HG02763 (cell line): Measurements from ENCODE around the gene GZMH.
"Not testable (repeated sequence)": the region's sequence is repeated elsewhere in the genome, so short reads cannot be mapped to it uniquely, and the experiment has no call there.

ENCODE experiments used
- ATAC-seq: cut with Tn5 transposase; IDR thresholded peaks from one replicate; pipeline ENCODE4 v1.9.1; 2021; ENCODE audit warnings: mild to moderate bottlenecking, moderate library complexity; ENCODE audit not compliant: unreplicated experiment

GZMH gene, protein sequence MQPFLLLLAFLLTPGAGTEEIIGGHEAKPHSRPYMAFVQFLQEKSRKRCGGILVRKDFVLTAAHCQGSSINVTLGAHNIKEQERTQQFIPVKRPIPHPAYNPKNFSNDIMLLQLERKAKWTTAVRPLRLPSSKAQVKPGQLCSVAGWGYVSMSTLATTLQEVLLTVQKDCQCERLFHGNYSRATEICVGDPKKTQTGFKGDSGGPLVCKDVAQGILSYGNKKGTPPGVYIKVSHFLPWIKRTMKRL

DNA sequence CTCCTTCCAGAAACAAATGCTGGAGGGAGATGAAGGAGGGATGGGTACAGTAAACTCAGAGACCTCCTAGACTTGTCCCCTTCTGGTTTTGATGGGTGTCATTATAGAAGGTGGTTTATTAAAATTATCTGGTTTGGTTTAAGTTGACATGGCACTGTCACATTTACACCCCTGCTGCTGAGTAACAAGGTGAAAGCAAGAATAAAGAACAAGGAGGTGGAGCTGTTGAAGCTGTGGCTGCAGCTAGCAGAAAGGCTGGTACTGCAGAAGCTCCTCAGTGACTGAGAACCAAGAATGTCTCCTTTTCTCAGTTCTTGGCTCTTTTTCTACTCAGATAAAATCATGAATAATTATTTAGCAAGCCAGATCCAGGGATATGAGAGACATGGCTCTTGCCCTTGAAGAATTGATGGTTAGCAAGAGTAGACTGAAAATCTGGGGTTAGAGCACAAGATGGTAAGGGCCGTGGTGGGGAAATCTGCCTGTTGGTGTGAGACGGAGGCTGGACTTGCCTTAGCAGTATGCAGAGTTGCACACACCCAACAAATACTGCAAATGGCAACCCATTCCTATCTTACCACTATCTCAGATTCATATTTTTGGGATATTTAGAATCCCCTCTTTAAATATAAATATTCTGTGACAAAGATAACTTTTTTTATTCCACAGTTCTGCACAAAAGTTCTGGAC, at the start of gene GZMH:
Gene GZMH (minus strand): TSS at position 31 of the 690 bp plus-strand sequence. CDS start 72 bp downstream, outside the sequence.
- no peak for ATAC-seq

DNA sequence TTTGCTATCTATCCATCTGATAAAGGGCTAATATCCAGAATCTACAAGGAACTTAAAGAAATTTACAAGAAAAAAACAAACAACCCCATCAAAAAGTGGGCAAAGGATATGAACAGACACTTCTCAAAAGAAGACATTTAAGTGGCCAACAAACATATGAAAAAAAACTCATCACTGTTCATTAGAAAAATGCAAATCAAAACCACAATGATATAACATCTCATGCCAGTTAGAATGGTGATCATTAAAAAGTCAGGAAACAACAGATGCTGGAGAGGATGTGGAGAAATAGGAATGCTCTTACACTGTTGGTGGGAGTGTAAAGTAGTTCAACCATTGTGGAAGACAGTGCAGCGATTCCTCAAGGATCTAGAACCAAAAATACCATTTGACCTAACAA, 38.9 kb upstream of the GZMH start:
- ATAC-seq: not testable (repeated sequence)

DNA sequence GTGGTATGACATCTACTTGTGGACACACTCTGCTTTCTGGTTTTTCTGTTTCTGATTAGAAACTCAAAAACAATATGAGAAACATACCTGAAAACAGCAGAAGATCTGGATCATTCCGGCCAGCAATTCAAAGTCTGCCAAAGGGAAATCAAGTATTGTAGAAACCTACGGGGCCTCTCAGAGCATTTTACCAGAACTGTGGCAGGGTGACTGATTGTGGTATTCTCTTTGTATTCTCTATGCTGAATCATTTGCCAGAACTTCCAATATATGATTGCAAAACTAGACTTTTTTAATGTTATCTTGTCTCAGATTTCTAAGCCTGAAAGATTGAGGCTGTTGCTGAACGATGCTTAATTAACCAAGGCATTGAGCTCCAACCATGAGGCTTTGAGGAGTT, 30.4 kb upstream of the GZMH start:
- ATAC-seq: no peak

DNA sequence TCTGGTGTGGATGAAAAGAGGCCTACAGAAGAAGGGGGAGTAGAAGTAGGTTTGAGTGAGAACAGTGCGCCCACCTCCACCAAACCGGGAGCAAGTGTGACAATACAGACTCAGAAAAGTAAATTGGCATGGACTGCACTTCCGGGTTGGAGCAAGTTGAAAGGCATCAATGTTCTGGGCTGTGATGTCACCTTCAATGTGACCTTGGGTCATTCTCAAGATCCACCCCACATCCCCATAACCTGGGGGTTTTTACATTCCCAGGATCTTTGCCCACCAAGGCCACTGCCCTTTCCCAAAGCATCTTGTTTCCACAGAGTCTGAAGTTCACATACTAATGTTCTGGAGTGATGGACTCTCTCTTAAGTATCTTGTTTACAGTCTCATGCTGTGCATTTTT, 29.8 kb upstream of the GZMH start:
- ATAC-seq: no peak

DNA sequence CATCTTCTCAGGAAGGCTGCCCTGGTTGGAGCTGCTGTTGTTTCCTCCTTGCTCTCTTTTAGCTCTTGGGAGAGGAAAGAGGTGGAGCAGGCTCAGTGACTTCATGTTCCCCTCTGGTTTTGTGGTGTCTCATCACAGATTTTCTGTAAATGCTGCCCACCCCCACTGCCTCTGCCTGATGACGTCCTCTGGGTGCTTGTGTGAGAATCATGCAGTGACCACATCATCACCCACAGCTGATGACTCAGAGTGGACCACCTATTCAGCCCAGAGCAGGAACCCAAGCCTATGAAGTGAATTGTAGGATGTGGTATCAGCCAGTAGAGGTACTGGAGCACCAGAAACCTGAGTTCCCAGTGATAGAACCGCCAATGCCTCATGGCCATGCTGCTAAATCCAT, 24.7 kb upstream of the GZMH start, which contains the start of gene GZMB:
Gene GZMB (minus strand): TSS at position 33 of the 400 bp plus-strand sequence. CDS start 30 bp downstream, at position 3.
- ATAC-seq: no peak

DNA sequence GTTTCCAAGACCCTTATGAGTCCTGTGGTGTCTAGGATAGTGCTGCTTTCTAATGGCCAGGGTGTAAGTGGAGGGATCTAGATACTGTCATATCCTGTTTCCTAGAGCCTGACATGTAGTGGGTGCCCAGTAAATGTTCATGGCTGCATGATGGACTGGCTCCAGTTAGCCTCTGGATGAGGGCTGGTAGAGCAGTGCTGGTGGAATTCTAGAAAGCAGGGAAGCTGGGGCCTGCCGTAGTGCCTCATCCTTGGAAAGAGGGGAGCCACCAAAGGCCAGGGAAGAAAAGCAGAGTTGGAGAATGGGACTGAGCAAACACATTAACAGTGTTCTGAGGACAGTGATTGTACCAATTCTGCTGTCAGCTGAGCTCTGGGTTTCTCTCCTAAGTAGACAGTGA, 23.9 kb upstream of the GZMH start:
- no peak for ATAC-seq

DNA sequence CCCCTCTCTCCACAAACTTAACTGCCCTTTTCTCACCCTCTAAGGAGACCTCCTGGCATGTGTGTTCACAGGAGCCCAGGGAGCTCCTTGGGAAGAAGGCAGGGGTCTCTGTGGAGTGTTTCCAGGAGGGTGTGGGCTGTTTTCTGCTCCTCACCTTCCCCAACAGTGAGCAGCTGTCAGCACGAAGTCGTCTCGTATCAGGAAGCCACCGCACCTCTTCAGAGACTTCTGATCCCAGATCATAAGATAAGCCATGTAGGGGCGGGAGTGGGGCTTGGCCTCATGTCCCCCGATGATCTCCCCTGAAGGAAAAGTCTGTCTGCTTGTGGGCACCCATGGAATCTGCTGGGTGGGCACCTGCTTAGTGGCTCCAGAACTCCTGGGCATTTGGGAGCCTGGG, 23.3 kb upstream of the GZMH start:
- ATAC-seq: no peak

DNA sequence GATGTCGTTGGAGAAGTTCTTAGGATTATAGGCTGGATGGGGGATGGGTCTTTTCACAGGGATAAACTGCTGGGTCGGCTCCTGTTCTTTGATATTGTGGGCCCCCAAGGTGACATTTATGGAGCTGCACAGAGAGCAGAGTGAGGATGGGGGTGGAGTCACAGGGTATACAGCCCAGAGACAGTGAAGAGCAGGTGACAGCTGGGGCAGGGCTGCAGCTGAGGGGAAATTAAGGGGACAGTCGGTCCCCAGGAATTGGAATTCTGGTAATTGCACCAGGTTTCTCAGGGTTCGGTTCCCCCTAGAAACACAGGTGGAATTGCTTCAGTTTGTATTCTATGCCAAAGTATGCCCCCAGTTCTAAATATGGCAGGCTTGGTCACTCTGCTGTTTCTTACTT, 22.9 kb upstream of the GZMH start:
- ATAC-seq: no peak

DNA sequence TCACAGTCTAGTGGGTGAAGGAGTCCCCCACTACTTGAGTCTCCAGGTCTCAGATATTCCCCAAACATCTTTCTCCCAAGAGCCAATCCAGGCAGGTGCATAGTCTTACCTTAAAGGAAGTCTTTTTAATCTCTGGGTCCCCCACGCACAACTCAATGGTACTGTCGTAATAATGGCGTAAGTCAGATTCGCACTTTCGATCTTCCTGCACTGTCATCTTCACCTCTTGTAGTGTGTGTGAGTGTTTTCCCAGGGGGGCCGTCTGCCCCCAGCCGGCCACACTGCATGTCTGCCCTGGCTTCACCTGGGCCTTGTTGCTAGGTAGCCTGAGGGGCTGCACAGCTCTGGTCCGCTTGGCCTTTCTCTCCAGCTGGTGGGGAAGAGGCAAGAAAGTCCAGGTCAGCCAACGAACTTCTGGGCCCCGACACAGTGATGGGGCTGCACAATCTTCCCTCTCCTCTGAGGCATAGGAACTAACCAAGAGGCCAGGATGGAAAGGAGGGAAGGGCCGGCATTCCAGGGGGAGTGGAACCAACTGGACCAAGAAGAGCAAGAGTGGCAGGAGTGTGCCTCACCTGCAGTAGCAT, 22.4 kb upstream of the GZMH start:
- ATAC-seq: no peak

DNA sequence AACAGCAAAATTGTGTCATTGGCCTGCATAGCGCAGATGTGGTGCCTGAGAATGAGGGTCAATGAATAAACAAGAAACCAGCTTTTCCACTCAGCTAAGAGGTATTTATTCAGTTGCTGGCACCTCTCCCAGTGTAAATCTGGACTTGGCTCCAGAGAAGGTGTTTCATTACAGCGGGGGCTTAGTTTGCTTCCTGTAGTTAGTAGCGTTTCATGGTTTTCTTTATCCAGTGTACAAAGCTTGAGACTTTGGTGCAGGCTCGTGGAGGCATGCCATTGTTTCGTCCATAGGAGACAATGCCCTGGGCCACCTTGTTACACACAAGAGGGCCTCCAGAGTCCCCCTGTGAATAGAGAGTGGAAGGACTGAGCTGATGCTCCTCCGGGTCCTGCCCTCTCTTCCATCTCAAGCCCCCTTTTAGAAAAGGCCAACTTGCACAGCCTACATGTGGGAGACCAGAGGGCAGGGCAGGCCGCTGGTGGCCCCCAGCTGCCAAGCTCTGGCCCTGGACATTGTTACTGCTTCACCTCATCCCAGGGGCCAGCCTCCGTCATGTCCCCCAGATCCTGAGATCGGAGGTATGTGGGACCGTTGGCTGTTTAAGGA, 21.5 kb upstream of the GZMH start:
- ATAC-seq: no peak

DNA sequence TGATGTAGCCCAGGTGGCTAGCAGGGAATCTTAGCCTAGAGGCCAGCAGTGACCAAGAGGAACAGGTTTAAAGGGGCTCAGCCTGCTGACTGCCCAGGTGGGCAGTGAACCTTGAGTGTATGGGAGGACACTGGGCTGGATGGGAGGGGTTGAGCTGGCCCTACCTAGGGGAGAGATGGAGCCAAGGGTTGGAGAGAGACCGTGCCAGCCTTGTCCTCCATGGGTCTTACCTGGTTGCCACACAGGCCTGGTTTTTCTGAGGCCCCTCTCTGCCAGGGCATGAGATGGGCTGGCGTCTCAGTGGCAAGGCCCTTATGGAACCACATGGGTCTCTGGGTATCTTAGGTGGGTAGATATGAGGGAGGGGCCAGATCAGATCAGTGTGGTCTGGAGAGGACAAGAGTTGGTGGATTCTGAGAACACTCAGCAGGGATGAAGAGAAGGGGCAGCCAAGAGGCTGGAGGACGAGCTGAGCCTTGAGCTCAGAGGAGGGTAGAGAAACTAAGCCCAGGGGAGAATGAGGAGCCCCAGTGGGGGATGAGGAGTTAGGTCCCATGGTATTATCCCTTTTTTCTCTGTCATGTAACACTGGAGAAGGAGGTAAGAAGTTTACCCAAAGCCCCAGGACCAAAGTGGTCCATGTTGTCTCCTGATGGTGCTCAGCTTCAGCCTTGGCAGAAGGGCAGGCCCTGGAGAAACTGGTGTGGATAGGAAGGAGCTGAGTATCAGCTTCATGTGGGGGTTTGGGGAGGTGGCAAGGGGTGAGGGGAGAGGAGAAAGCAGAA, 20.8 kb upstream of the GZMH start:
- ATAC-seq: no peak

DNA sequence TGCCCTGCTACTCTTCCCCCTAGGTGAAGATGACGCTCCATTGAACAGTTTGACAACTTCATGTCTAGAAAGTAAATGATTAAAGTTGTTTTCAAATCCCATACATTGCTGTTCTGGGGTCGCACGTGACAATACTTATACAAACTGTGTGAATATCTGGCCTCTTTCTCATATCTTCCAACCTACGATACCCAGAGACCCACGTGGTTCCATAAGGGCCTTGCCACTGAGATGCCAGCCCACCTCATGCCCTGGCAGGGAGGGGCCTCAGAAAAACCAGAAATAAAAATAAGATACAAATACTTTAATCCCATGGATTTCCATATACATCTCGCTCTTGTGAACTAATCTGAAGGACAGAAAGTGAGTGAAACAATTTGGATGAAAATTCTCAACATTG, 20.0 kb upstream of the GZMH start:
- no peak for ATAC-seq

DNA sequence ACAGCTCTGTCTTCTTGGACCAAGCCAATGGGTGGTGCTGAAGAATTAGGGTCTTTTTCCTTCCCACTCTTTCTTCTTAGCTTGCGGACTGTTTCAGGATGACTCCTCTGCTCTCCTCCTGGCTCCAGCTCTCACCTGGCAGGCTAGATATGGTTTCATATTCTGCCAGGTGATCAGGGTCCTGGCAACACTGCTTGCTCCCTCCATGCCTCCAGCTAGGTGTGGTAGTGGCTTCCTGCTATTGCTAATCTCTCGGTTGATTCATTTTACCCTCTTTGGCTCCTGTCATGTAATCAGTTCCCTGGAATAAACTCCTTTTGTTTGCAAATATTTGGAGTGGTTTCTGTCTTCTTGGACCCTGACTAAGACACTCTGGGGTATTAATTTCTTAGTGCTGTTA, 4.3 kb upstream of the GZMH start:
- ATAC-seq: no peak

DNA sequence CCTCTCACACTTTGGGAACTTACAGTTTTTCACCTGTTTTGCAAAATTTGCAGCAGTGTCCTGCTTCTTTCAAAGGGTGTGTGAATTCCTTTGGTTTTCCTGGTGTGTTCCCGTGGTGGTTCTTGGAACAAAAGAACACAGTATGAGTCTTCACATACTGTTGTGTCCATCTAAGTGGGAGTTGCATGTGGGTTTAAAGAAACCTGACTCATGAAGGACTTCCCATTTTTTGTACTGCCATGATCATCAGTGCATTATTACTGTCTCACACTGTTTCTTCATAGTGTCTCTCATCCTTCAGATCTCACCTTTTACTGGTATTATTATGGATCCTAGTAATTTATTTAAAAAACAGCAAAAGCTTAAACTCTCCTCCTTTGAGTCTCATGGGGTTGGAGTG, 3.8 kb upstream of the GZMH start:
- no peak for ATAC-seq

DNA sequence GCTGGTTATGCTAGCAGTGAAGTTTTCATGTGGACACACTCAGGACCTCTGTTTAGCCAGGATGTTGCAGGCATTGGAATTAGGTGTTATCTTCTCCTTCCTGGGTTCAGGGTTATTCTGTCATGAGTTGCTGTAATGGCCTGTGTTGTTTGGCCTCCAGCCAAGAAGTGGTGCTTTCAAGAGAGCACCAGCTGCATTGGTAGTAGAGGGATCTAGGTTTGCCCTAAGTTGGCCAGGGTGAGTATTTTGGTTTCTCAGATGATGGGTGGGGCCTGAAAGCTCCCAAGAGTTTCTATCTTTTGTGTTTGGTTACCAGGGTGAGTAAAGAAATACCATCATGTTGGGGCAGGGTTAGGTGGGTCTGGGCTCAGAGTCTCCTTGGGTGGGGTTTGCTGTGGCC, 2.7 kb upstream of the GZMH start:
- no peak for ATAC-seq

DNA sequence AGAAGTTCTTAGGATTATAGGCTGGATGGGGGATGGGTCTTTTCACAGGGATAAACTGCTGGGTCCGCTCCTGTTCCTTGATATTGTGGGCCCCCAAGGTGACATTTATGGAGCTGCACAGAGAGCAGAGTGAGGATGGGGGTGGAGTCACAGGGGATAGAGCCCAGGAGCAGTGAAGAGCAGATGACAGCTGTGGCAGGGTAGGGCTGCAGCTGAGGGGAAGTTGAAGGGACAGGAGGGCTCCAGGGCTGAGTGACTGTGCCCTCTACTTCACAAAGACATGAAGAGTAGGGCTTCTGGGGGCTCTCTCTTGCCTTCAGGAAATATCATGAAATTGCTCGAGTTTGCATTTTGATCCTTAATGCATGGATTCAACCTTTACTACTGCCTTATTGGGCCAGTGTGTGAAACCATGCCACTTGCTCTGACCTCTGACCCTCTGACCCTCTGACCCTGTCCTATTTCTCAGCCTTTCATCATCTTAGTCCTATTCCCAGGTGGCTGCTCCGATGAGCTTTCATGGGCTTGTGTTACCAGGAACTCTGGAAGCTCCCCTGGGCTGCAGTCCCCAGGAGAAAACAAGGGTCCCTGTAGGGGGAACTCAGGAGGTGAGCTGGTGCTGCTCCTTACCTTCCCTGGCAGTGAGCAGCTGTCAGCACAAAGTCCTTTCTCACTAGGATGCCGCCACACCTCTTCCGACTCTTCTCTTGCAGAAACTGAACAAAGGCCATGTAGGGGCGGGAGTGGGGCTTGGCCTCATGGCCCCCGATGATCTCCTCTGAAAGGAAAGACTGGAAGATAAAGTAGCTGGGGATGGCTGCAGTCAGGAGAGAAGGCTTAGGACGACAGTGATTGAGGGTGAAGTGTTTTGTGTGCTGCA, 1.6 kb downstream of the GZMH start:
- ATAC-seq: no peak

DNA sequence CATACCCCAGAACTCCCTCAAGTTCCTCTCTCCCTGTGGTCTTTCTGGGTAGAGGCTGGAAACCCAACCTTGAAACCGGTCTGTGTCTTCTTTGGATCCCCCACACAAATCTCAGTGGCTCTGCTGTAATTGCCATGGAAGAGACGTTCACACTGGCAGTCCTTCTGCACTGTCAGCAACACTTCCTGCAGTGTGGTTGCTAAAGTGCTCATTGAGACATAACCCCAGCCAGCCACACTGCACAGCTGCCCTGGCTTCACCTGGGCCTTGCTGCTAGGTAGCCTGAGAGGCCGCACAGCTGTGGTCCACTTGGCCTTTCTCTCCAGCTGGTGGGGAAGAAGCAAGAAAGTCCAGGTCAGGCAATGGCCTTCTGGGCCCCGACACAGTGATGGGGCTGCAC, 2.4 kb downstream of the GZMH start:
- no peak for ATAC-seq

DNA sequence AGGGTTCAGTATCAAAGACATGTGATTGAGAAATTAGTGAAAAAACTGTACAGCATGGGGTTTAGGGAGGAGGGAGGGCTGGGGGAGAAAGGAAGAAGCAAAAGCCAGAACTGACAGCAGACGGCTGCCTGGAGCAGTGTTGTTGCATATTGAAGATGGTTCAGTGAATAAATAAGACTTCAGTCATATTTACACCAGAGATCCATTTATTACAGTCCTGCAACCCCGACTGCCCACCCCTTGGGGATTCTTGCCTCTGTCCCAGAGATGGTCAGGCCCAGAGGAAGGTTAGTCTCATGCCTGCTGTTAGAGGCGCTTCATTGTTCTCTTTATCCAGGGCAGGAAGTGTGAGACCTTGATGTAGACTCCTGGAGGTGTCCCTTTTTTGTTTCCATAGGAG, 3.2 kb downstream of the GZMH start:
- ATAC-seq: no peak

DNA sequence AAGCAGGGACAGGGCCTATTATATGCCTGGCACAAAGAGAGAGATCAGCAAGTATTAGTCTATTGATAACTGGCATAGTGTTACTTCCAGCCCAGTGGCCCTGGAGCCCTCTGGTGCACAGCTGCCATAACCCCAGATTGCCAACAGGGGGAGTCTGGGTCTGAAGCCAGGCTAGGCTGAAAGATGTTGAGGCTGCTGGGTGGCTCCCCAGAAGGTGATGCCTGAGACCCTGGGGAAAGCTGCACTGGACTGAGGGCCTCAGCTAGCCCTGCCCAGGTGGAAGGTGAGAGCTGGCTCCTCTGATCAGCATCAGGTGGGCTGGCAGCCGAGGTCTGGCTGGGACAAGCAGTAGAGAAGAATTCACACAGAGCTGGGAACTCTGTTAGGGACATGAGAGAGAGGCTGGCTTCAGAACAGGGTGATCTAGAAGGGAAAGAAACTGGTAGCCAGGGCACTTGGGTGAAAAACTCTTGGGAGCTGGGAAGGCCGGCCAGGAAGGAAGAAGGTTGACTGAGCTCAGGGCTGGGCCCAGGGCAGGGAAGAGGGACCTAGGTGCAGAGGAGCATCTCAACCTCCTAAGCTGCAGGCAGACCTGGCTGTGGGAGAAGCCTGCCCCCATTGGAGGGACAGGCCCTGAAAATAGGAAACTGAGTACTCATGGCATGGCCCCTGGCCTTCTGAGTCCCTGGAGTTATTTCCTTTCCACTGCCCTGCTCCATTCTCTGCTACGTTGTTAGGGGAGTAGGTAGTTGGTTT, 3.9 kb downstream of the GZMH start:
- peak; percentile 78 for ATAC-seq
